Spleen (tissue), 7 donors: Measurements from ENCODE around the gene FOS.
"Not testable (repeated sequence)": the region's sequence is repeated elsewhere in the genome, so short reads cannot be mapped to it uniquely, and the experiment has no call there.

ENCODE experiments used
- POLR2A ChIP-seq, 3 donors: fragments of 450-650 bp; IDR thresholded peaks; one replicate each; pipeline ENCODE4 v1.5.1; 2017; ENCODE audit warnings: antibody characterized with exemption in 3 of 3, mild to moderate bottlenecking in 1 of 3
- TF ChIP-seq, protein P1 (sequence below), 11 experiments: fragments of 200-600 bp in 7 of 11; fragments of 450-650 bp in 4 of 11; sonication (generic) in 4 of 11; IDR thresholded peaks in 8 of 11; conservative IDR thresholded peaks in 3 of 11; 1 replicate in 7 of 11; 2 replicates in 4 of 11; pipeline versions ENCODE4 v1.4.0 to v1.8.0; 2016 to 2021; ENCODE audit warnings: antibody characterized with exemption in 11 of 11, inconsistent platforms in 4 of 11, mild to moderate bottlenecking in 1 of 11
- donor health status: DM: no; HTN: no; CAD: no; lungs with moderate emphysema.
- donor health status: DM: no; HTN: no; CAD: no.
- donor health status: DM: no; HTN: no; CAD: no.

- TF ChIP-seq, protein P1, sequence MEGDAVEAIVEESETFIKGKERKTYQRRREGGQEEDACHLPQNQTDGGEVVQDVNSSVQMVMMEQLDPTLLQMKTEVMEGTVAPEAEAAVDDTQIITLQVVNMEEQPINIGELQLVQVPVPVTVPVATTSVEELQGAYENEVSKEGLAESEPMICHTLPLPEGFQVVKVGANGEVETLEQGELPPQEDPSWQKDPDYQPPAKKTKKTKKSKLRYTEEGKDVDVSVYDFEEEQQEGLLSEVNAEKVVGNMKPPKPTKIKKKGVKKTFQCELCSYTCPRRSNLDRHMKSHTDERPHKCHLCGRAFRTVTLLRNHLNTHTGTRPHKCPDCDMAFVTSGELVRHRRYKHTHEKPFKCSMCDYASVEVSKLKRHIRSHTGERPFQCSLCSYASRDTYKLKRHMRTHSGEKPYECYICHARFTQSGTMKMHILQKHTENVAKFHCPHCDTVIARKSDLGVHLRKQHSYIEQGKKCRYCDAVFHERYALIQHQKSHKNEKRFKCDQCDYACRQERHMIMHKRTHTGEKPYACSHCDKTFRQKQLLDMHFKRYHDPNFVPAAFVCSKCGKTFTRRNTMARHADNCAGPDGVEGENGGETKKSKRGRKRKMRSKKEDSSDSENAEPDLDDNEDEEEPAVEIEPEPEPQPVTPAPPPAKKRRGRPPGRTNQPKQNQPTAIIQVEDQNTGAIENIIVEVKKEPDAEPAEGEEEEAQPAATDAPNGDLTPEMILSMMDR (IDR thresholded peaks at IDR 0.05 in 8 of 11, conservative IDR thresholded peaks at IDR 0.05 in 3 of 11) = not testable (repeated sequence)
- not testable (repeated sequence) for TF ChIP-seq POLR2A (IDR thresholded peaks at IDR 0.05)
Observed at GRCh38 chr14:75282555-75283161, 4.0 kb downstream of the FOS start.
